ENCODE measurements around the gene YES1. TPM values are rescaled to one million over a fixed set of nuclear protein-coding genes. Genes with fewer than 3 reads are reported as not detected.
A peak's percentile ranks its signal among the peaks of the same experiment; 100 is the strongest.

YES1 gene
- total and polyA plus RNA-seq, 2 donors from 2014 or later: 12.6 to 48.5 TPM

- Histone ChIP-seq H3K27me3 (ENCODE audit: control insufficient read depth, insufficient read depth, low read length) (no peaks in the 10 kb centered on the region), H3K4me1 (ENCODE audit: control insufficient read depth in 2 of 3, insufficient read depth in 2 of 3, low read depth in 1 of 3, low read length in 3 of 3) (peaks cover 0 to 4% (median 3%) of the 10 kb centered on the region in 3 donors), H3K36me3 (ENCODE audit: control insufficient read depth in 2 of 3, insufficient read depth in 3 of 3, low read length in 3 of 3) (no peaks in the 10 kb centered on the region), H3K9ac (ENCODE audit: low read length in 3 of 3) (no peak overlapping the region), H3K4me3 (ENCODE audit: low read length in 3 of 3) (no peak overlapping the region), H3K9me3 (ENCODE audit: control insufficient read depth in 2 of 3, insufficient read depth in 1 of 3, low read length in 3 of 3) (no peaks in the 10 kb centered on the region), H3K27ac (ENCODE audit: low read depth in 2 of 2, low read length in 2 of 2) (no peak overlapping the region)
- intact Hi-C loops (cut with DNase I): no loop called here
- FAIRE-seq: no peak
- DNase-seq: no peak
- no peak for TF ChIP-seq CTCF (IDR thresholded peaks at IDR 0.05; ENCODE audit: borderline replicate concordance, extremely low read depth, insufficient read depth)
Measured at GRCh38 chr18:840023-840408, 28.0 kb upstream of the YES1 start.

GRCh38 chr18:839224-840022 is 27.4 kb upstream of the YES1 start:
- peak; percentile 97 for TF ChIP-seq CTCF (IDR thresholded peaks at IDR 0.05; ENCODE audit: borderline replicate concordance, extremely low read depth, insufficient read depth)
- Histone ChIP-seq H3K36me3 (ENCODE audit: control insufficient read depth in 2 of 3, insufficient read depth in 3 of 3, low read length in 3 of 3) (no peaks in the 10 kb centered on the region), H3K4me1 (ENCODE audit: control insufficient read depth in 2 of 3, insufficient read depth in 2 of 3, low read depth in 1 of 3, low read length in 3 of 3) (peaks cover 0 to 4% (median 3%) of the 10 kb centered on the region in 3 donors), H3K9me3 (ENCODE audit: control insufficient read depth in 2 of 3, insufficient read depth in 1 of 3, low read length in 3 of 3) (no peaks in the 10 kb centered on the region), H3K27ac (ENCODE audit: low read depth in 2 of 2, low read length in 2 of 2) (no peak overlapping the region), H3K27me3 (ENCODE audit: control insufficient read depth, insufficient read depth, low read length) (no peaks in the 10 kb centered on the region), H3K9ac (ENCODE audit: low read length in 3 of 3) (no peak overlapping the region), H3K4me3 (ENCODE audit: low read length in 3 of 3) (no peak overlapping the region)
- DNase-seq (peak; percentile 88 to 91 (median 90)), FAIRE-seq (no peak)
- intact Hi-C loops (cut with DNase I): loop anchor here (10.0 kb wide), 1 partner anchor 215 kb away; no protein-coding TSS in a partner anchor

- Histone ChIP-seq H3K4me1 (ENCODE audit: control insufficient read depth in 2 of 3, insufficient read depth in 2 of 3, low read depth in 1 of 3, low read length in 3 of 3) (peaks cover 0 to 4% (median 3%) of the 10 kb centered on the region in 3 donors), H3K9ac (ENCODE audit: low read length in 3 of 3) (no peak overlapping the region), H3K4me3 (ENCODE audit: low read length in 3 of 3) (no peak overlapping the region), H3K9me3 (ENCODE audit: control insufficient read depth in 2 of 3, insufficient read depth in 1 of 3, low read length in 3 of 3) (no peaks in the 10 kb centered on the region), H3K27ac (ENCODE audit: low read depth in 2 of 2, low read length in 2 of 2) (no peak overlapping the region), H3K27me3 (ENCODE audit: control insufficient read depth, insufficient read depth, low read length) (no peaks in the 10 kb centered on the region), H3K36me3 (ENCODE audit: control insufficient read depth in 2 of 3, insufficient read depth in 3 of 3, low read length in 3 of 3) (no peaks in the 10 kb centered on the region)
- no peak for FAIRE-seq
- intact Hi-C loops (cut with DNase I): loop anchor here (10.0 kb wide), 1 partner anchor 213 kb away; no protein-coding TSS in a partner anchor
- DNase-seq: no peak
- no peak for TF ChIP-seq CTCF (IDR thresholded peaks at IDR 0.05; ENCODE audit: borderline replicate concordance, extremely low read depth, insufficient read depth)
Measured at GRCh38 chr18:837922-838321, 25.9 kb upstream of the YES1 start.
